Fibroblast of pulmonary artery (primary cell): ENCODE results near the gene KHDC4.

Experiments used
- DNase-seq: peaks from one replicate; pipeline ENCODE4 v3.0.0-alpha.2; 2010; ENCODE audit warnings: low read depth
- H3K4me3 ChIP-seq: replicated peaks from 2 replicates; pipeline ENCODE4 v1.5.1; 2011; ENCODE audit warnings: low read depth, mild to moderate bottlenecking, control low read depth, low read length, moderate library complexity
- CTCF ChIP-seq: IDR thresholded peaks from 2 replicates; pipeline ENCODE4 v1.5.1; 2011; ENCODE audit warnings: mild to moderate bottlenecking, control low read depth, low read length, inconsistent platforms; ENCODE audit errors: missing control alignments

KHDC4 gene

GRCh38 chr1:155940482-155940992 lies 6.3 kb upstream of the KHDC4 start:
- H3K4me3 ChIP-seq = no peak overlapping the region
- peak; percentile 73 for DNase-seq
- TF ChIP-seq CTCF = no peak

GRCh38 chr1:155938220-155938627 lies 4.0 kb upstream of the KHDC4 start:
- peak; percentile 83 for DNase-seq
- TF ChIP-seq CTCF = peak; percentile 81
- H3K4me3 ChIP-seq = no peak overlapping the region

- no peak for TF ChIP-seq CTCF
Observed at GRCh38 chr1:155934936-155935590, 850 bp upstream of the KHDC4 start.

GRCh38 chr1:155933591-155934096 lies 569 bp downstream of the KHDC4 start:
- no peak for TF ChIP-seq CTCF
- no peak for DNase-seq
- peak overlapping the region; percentile 98 for H3K4me3 ChIP-seq

More at GRCh38 chr1:155934936-155935590, 850 bp upstream of the KHDC4 start:
- peak overlapping the region; percentile 98 for H3K4me3 ChIP-seq
- DNase-seq = no peak

- H3K4me3 ChIP-seq = peak overlapping the region; percentile 98
- TF ChIP-seq CTCF = no peak
- DNase-seq = peak; percentile 31
Observed at GRCh38 chr1:155932487-155932886, 1.7 kb downstream of the KHDC4 start.

GRCh38 chr1:155932081-155932480 lies 2.1 kb downstream of the KHDC4 start:
- no peak for DNase-seq
- H3K4me3 ChIP-seq = peak overlapping the region; percentile 5
- no peak for TF ChIP-seq CTCF
